ENCODE data around the gene KRT26.

The KRT26 gene

GRCh38 chr17:40772101-40772500, at the start of gene KRT26:
TSS of gene KRT26 (minus strand) at chr17:40772201. CDS start at chr17:40772113, 88 bp downstream.
- no peak for DNase-seq (ENCODE audit: low read depth)
- H3K4me3 ChIP-seq (ENCODE audit: low read depth, low read length) = no peak within 1 kb of the TSS
- TF ChIP-seq, protein P1, sequence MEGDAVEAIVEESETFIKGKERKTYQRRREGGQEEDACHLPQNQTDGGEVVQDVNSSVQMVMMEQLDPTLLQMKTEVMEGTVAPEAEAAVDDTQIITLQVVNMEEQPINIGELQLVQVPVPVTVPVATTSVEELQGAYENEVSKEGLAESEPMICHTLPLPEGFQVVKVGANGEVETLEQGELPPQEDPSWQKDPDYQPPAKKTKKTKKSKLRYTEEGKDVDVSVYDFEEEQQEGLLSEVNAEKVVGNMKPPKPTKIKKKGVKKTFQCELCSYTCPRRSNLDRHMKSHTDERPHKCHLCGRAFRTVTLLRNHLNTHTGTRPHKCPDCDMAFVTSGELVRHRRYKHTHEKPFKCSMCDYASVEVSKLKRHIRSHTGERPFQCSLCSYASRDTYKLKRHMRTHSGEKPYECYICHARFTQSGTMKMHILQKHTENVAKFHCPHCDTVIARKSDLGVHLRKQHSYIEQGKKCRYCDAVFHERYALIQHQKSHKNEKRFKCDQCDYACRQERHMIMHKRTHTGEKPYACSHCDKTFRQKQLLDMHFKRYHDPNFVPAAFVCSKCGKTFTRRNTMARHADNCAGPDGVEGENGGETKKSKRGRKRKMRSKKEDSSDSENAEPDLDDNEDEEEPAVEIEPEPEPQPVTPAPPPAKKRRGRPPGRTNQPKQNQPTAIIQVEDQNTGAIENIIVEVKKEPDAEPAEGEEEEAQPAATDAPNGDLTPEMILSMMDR (IDR thresholded peaks at IDR 0.05; ENCODE audit: control insufficient read depth, extremely low read depth, insufficient read depth) = no peak

DNA sequence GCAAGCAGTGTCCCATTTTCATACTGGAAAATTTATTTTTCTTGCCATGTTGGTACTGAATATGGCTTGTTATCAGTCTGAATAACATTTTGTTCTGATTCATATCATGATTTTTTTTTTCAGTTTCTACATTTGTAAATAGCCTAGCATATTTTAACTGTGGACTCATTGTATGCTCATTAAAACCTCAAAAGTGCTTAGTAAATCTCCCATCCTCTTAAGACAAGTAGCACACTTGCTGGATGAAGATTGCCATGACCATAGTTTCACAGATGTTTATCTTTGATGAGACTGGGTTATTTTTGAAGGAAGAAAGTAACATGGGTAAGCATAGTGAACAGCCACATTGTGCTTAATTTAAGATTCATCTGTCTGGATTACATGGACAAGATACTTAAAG, 49.5 kb upstream of the KRT26 start:
- TF ChIP-seq, protein P1 (IDR thresholded peaks at IDR 0.05; ENCODE audit: control insufficient read depth, extremely low read depth, insufficient read depth) = no peak
- no peak for DNase-seq (ENCODE audit: low read depth)
- no peak overlapping the region for H3K4me3 ChIP-seq (ENCODE audit: low read depth, low read length)

- TF ChIP-seq, protein P1 (IDR thresholded peaks at IDR 0.05; ENCODE audit: control insufficient read depth, extremely low read depth, insufficient read depth) = no peak
- H3K4me3 ChIP-seq (ENCODE audit: low read depth, low read length) = peak overlapping the region; percentile 70
- DNase-seq (ENCODE audit: low read depth) = no peak
Measured at GRCh38 chr17:40820228-40820838, 48.3 kb upstream of the KRT26 start.

DNA sequence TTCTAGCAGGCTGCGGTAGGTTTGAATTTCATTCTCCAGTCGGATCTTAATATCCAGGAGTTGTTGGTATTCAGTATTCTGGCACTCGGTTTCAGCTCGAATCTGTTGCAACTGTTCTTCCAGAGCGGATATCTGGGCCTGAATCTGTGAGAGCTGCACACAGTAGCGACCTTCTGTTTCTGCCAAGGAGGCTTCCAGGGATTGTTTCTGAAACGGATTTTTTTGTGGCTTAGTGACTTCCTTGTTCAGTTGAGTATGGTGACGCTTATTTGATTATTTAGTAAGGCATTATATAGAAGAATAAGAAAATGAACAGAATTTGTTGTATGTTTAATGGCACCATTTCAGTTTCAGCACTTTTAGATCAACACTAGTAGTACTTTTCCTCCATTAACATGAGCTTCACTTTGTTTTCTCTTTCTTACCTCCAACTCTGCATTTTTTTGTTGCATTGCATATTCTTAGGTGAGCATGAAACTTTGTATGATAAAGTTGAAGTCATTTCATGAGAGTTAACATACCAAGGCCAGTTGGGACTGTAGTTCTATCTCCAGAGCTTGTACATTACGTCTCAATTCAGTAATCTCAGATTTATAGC, 47.6 kb upstream of the KRT26 start:
- H3K4me3 ChIP-seq (ENCODE audit: low read depth, low read length) = peak overlapping the region; percentile 70
- TF ChIP-seq, protein P1 (IDR thresholded peaks at IDR 0.05; ENCODE audit: control insufficient read depth, extremely low read depth, insufficient read depth) = no peak
- DNase-seq (ENCODE audit: low read depth) = no peak

DNA sequence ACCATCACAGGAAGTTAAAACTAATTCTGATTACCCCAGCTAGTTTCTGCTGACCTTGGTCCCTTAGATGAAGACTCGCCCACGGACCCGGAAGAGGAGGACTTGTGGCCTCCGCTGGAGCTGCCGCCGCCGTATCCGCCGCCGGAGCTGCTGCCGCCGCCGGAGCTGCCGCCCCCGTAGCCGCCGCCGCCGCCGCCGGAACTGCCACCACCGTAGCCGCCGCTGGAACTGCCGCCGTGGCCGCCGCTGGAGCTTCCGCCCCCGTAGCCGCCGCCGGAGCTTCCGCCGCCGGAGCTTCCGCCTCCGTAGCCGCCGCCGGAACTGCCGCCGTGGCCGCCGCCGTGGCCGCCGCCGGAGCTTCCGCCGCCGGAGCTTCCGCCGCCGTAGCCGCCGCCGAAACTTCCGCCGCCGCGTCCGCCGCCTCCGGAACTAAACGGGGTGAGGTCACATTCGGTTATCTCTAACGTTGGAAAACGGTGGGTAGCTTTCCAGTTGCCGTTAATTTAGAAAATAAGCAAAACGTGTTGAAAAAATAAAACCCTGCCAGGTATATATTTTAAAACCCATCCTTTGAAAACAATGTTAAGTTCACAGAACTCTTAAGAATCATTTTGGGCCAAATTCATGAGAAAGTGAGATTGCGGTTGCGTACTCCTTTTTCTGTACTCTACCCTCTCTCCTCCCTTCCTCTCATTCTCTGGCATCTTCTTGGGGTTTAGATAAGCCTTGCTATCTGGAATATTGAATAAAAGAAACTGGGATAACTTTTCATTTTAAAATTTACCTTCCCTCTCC, 46.9 kb upstream of the KRT26 start:
- TF ChIP-seq, protein P1 (IDR thresholded peaks at IDR 0.05; ENCODE audit: control insufficient read depth, extremely low read depth, insufficient read depth) = no peak
- DNase-seq (ENCODE audit: low read depth) = no peak
- peak overlapping the region; percentile 89 for H3K4me3 ChIP-seq (ENCODE audit: low read depth, low read length)

GRCh38 chr17:40818343-40818732, 46.3 kb upstream of the KRT26 start:
- H3K4me3 ChIP-seq (ENCODE audit: low read depth, low read length) = peak overlapping the region; percentile 89
- TF ChIP-seq, protein P1 (IDR thresholded peaks at IDR 0.05; ENCODE audit: control insufficient read depth, extremely low read depth, insufficient read depth) = no peak
- DNase-seq (ENCODE audit: low read depth) = no peak
